Measurements from ENCODE around the gene MS4A12. TPM values are rescaled to one million over a fixed set of nuclear protein-coding genes. Genes with fewer than 3 reads are reported as not detected.
"Not testable (repeated sequence)": the region's sequence is repeated elsewhere in the genome, so short reads cannot be mapped to it uniquely, and the experiment has no call there.

MS4A12 gene
- not detected in 2 replicates for total RNA-seq (2014; rRNA removed; shearing (Covaris generic))

- DNase-seq (ENCODE audit: low read depth): no peak
These were observed at the start of gene MS4A12 for GRCh38 chr11:60492488-60493009. TSS of gene MS4A12 (plus strand) at chr11:60492778. CDS start at chr11:60497319, 4,541 bp downstream.

- no peak for DNase-seq (ENCODE audit: low read depth)
These were observed 45.5 kb upstream of the MS4A12 start for GRCh38 chr11:60447070-60447469.

GRCh38 chr11:60447846-60448245, 44.7 kb upstream of the MS4A12 start:
- no peak for DNase-seq (ENCODE audit: low read depth)

GRCh38 chr11:60451185-60451584, 41.4 kb upstream of the MS4A12 start:
- DNase-seq (ENCODE audit: low read depth): not testable (repeated sequence)

- no peak for DNase-seq (ENCODE audit: low read depth)
These were observed 38.4 kb upstream of the MS4A12 start for GRCh38 chr11:60454212-60454611.

GRCh38 chr11:60455531-60456042, 37.0 kb upstream of the MS4A12 start, which contains the start of gene MS4A1:
TSS of gene MS4A1 (plus strand) at chr11:60455847. CDS start at chr11:60462375, 6,528 bp downstream.
- no peak for DNase-seq (ENCODE audit: low read depth)

- no peak for DNase-seq (ENCODE audit: low read depth)
These were observed 35.0 kb upstream of the MS4A12 start for GRCh38 chr11:60457576-60457975.

GRCh38 chr11:60459345-60459744, 33.2 kb upstream of the MS4A12 start:
- DNase-seq (ENCODE audit: low read depth): no peak

GRCh38 chr11:60468829-60469228, 23.7 kb upstream of the MS4A12 start:
- no peak for DNase-seq (ENCODE audit: low read depth)

- DNase-seq (ENCODE audit: low read depth): no peak
These were observed 22.9 kb upstream of the MS4A12 start for GRCh38 chr11:60469723-60470122.

- no peak for DNase-seq (ENCODE audit: low read depth)
These were observed 15.5 kb upstream of the MS4A12 start for GRCh38 chr11:60477035-60477445.

- no peak for DNase-seq (ENCODE audit: low read depth)
These were observed 10.2 kb upstream of the MS4A12 start for GRCh38 chr11:60482361-60482760.

GRCh38 chr11:60485987-60486386, 6.6 kb upstream of the MS4A12 start:
- peak; percentile 60 for DNase-seq (ENCODE audit: low read depth)

- no peak for DNase-seq (ENCODE audit: low read depth)
These were observed 876 bp downstream of the MS4A12 start for GRCh38 chr11:60493454-60493853.

GRCh38 chr11:60498399-60498798, 5.8 kb downstream of the MS4A12 start:
- no peak for DNase-seq (ENCODE audit: low read depth)

GRCh38 chr11:60498853-60499252, 6.3 kb downstream of the MS4A12 start:
- no peak for DNase-seq (ENCODE audit: low read depth)

GRCh38 chr11:60500276-60500910, 7.8 kb downstream of the MS4A12 start:
- DNase-seq (ENCODE audit: low read depth): no peak

GRCh38 chr11:60502221-60502775, 9.7 kb downstream of the MS4A12 start:
- no peak for DNase-seq (ENCODE audit: low read depth)

- DNase-seq (ENCODE audit: low read depth): no peak
These were observed 11.8 kb downstream of the MS4A12 start for GRCh38 chr11:60504219-60504905.

GRCh38 chr11:60509609-60510008, 17.0 kb downstream of the MS4A12 start:
- DNase-seq (ENCODE audit: low read depth): not testable (repeated sequence)

GRCh38 chr11:60510209-60510608, 17.6 kb downstream of the MS4A12 start:
- DNase-seq (ENCODE audit: low read depth): not testable (repeated sequence)

- DNase-seq (ENCODE audit: low read depth): no peak
These were observed 18.8 kb downstream of the MS4A12 start for GRCh38 chr11:60511393-60511792.
